ENCODE measurements around the gene KMT2C. TPM values are rescaled to one million over a fixed set of nuclear protein-coding genes. Genes with fewer than 3 reads are reported as not detected.

The KMT2C gene
- total RNA-seq, 4 donors from 2014 or later: 59.0 to 73.9 (median 69.5) TPM

- peak; percentile 26 for DNase-seq (ENCODE audit: extremely low spot score)
- H3K4me3 ChIP-seq: no peak overlapping the region
- no peaks in the 10 kb centered on the region for H3K27me3 ChIP-seq
- H3K27ac ChIP-seq (replicated peaks in 1 of 4): peak overlapping the region in 1 of 4 donors; percentile 52
- H3K9me3 ChIP-seq: no peaks in the 10 kb centered on the region
- 69% methylated on average over 6 of the region's 7 CpGs for WGBS
- H3K4me1 ChIP-seq: peaks cover 8 to 12% (median 11%) of the 10 kb centered on the region in 4 donors
- no peak for TF ChIP-seq POLR2AphosphoS5 (IDR thresholded peaks at IDR 0.05)
- no peak for TF ChIP-seq CTCF (IDR thresholded peaks at IDR 0.05)
- TF ChIP-seq POLR2A (IDR thresholded peaks at IDR 0.05; ENCODE audit: low read depth): no peak
- TF ChIP-seq EP300 (IDR thresholded peaks at IDR 0.05): no peak
- H3K36me3 ChIP-seq: peaks cover 24 to 84% (median 64%) of the 10 kb centered on the region in 4 donors
- intact Hi-C loops (cut with DNase I): no loop called here
Observed at GRCh38 chr7:152137476-152138025, 298.3 kb downstream of the KMT2C start.

GRCh38 chr7:152136686-152137085 lies 299.1 kb downstream of the KMT2C start:
- DNase-seq (ENCODE audit: extremely low spot score): peak; percentile 84
- intact Hi-C loops (cut with DNase I): no loop called here
- peak overlapping the region in 1 of 4 donors; percentile 52 for H3K27ac ChIP-seq (replicated peaks in 1 of 4)
- H3K27me3 ChIP-seq: no peaks in the 10 kb centered on the region
- TF ChIP-seq CTCF (IDR thresholded peaks at IDR 0.05): no peak
- TF ChIP-seq POLR2A (IDR thresholded peaks at IDR 0.05; ENCODE audit: low read depth): no peak
- TF ChIP-seq POLR2AphosphoS5 (IDR thresholded peaks at IDR 0.05): no peak
- TF ChIP-seq EP300 (IDR thresholded peaks at IDR 0.05): no peak
- peaks cover 8 to 12% (median 11%) of the 10 kb centered on the region in 4 donors for H3K4me1 ChIP-seq
- H3K9me3 ChIP-seq: no peaks in the 10 kb centered on the region
- H3K36me3 ChIP-seq: peaks cover 24 to 84% (median 66%) of the 10 kb centered on the region in 4 donors
- H3K4me3 ChIP-seq: no peak overlapping the region
- 83% methylated on average over 9 of the region's 9 CpGs for WGBS

GRCh38 chr7:152133804-152134203 lies 302.0 kb downstream of the KMT2C start:
- TF ChIP-seq POLR2AphosphoS5 (IDR thresholded peaks at IDR 0.05) (no peak), POLR2A (IDR thresholded peaks at IDR 0.05; ENCODE audit: low read depth) (no peak), CTCF (IDR thresholded peaks at IDR 0.05) (no peak), EP300 (IDR thresholded peaks at IDR 0.05) (no peak)
- peak; percentile 89 for DNase-seq (ENCODE audit: extremely low spot score)
- intact Hi-C loops (cut with DNase I): no loop called here
- Histone ChIP-seq H3K4me1 (peaks cover 8 to 12% (median 11%) of the 10 kb centered on the region in 4 donors), H3K9me3 (no peaks in the 10 kb centered on the region), H3K27me3 (no peaks in the 10 kb centered on the region), H3K4me3 (no peak overlapping the region), H3K36me3 (peaks cover 13 to 82% (median 61%) of the 10 kb centered on the region in 4 donors), H3K27ac (replicated peaks in 1 of 4) (no peak overlapping the region)
- WGBS: 96% methylated on average over 11 of the region's 13 CpGs

- Histone ChIP-seq H3K36me3 (peaks cover 12 to 82% (median 61%) of the 10 kb centered on the region in 4 donors), H3K4me3 (no peak overlapping the region), H3K4me1 (peaks cover 8 to 11% (median 11%) of the 10 kb centered on the region in 4 donors), H3K27ac (replicated peaks in 1 of 4) (no peak overlapping the region), H3K27me3 (no peaks in the 10 kb centered on the region), H3K9me3 (no peaks in the 10 kb centered on the region)
- TF ChIP-seq POLR2A (IDR thresholded peaks at IDR 0.05; ENCODE audit: low read depth): no peak
- no peak for TF ChIP-seq CTCF (IDR thresholded peaks at IDR 0.05)
- no peak for TF ChIP-seq POLR2AphosphoS5 (IDR thresholded peaks at IDR 0.05)
- no peak for TF ChIP-seq EP300 (IDR thresholded peaks at IDR 0.05)
- intact Hi-C loops (cut with DNase I): no loop called here
- 90% methylated on average over 5 of the region's 5 CpGs for WGBS
- no peak for DNase-seq (ENCODE audit: extremely low spot score)
Observed at GRCh38 chr7:152132812-152133211, 303.0 kb downstream of the KMT2C start.

All from esophagus muscularis mucosa (tissue), 4 donors.